OCI-M1 (cell line): ENCODE data around the gene EVI5.
"Not testable (repeated sequence)": the region's sequence is repeated elsewhere in the genome, so short reads cannot be mapped to it uniquely, and the experiment has no call there.

Source experiments
- DNase-seq: peaks from one replicate; lab custom pipeline; 2025; lab: John Stamatoyannopoulos, UW

EVI5 gene

DNA sequence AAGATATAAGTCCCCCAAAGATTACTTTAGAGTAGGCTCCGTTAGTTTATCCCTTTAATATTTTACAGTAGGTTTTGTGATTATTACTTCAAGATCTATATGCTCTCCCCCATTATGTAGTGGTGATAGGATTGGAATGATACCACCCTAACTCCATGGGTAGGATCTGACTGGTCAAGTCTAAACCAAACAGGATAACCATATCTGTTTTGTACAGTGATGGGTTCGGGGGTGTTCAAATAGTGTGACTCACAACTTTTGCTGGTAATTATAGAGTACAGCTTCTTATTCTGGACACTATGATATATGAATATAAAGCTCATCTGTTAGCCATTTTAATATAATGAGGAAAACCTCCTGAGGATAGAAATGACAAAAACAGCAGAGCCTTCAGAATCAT is 212.4 kb downstream of the EVI5 start:
- no peak for DNase-seq

DNA sequence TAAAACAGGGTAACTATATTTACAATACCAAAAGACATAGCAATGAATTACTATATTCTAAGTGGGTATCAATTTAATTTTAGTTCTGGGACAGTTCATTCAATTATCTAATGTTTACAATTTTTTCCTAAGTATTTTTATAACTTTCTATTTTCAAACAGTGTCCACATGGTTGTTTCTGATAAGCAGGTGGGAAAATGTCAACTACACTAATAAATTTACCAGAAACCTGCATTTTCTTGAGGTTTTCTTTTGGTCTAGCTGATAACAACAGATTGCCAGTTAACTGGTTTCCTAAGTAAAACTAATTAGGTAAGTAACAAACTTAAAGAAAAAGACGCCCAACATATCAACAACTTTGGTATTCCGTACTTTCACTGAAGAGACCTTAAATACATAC is 213.3 kb downstream of the EVI5 start:
- DNase-seq = peak; percentile 25

DNA sequence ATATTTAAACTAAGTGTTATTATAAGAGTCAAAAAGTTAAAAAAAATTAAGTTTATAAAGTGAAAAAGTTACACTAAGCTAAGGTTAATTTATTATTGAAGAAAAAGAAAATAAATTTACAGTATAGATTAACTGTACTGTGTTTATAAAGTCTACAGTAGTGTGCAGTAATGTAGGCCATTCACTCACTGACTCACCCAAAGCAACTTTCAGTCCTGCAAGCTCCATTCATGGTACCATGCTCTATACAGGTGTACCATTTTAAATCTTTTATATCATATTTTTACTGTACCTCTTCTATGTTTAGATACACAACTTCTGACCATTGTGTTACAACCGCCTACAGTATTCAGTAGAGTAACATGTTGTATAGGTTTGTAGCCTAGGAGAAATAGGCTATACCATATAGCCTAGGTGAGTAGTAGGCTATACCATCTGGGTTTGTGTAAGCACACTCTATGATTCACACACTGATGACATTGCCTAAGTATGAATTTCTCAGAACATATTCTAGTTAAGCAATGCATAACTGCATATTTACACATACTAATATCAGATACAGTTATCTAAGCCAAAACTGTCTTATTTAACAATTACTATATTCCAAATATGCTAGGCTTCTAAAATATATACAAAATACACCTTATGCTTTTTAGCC is 217.6 kb downstream of the EVI5 start:
- DNase-seq = no peak

DNA sequence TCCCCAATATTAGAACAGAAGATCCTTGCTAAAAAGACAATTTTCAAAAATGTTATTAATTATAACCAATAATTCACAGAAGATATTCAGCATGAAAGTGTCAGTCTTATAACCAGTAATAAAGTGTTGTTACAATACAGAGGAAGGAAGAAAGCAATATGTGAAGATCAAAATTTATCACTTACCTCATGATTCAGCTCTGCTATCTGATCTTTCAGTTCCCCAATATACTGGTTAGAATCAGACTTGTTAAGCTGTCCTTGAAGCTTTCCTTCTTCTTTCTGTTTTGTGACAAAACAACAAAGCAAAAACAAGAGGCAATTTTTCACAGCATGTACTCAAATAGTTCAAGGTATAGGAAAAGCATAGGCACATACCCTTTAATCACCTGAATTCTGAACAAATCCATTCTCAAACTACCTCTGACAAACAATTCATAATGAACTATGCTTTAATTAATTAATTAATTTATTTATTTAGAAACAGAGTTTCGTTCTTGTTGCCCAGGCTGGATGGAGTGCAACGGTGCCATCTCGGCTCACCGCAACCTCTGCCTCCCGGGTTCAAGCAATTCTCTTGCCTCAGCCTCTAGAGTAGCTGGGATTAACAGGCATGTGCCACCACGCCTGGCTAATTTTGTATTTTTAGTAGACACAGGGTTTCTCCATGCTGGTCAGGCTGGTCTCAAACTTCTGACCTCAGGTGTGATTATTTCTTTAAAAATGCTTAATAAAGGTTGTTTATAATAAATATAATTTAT is 221.3 kb downstream of the EVI5 start:
- peak; percentile 27 for DNase-seq

DNA sequence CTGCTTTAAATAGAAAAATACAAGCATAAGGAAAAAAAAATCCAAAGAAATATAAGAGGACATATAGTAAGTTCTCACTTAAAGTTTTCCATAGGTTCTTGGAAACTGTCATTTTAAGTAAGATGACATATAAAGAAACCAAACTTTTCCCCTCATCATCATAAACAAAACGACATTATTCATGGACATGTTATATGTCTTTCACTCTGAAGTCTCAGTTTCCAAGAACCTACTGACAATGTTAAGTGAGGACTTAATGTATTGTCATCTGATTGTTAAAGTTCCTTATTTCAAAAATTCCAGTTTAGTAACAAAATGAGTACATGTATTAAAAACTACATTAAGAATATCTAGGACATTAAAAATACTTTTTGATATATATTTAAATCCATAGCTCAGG is 228.6 kb downstream of the EVI5 start:
- DNase-seq = no peak

DNA sequence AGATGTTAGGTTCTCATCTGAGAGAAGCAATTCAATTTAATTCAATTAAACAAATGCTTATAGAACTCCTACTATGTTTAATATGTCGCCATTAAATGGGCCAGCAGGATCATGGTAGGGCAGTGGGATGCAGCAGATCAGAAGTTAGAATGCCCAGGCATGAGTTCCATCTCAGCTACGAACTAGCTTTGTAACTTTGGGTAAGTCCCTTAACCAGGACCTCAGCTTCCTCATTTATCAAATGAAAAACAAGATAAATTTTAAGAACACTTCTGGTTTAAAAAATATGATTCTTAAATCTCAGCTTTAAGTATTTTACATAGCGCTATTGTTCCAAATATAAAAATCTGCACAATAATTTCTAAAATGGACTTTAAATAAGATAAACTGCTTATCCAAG is 230.7 kb downstream of the EVI5 start:
- no peak for DNase-seq

DNA sequence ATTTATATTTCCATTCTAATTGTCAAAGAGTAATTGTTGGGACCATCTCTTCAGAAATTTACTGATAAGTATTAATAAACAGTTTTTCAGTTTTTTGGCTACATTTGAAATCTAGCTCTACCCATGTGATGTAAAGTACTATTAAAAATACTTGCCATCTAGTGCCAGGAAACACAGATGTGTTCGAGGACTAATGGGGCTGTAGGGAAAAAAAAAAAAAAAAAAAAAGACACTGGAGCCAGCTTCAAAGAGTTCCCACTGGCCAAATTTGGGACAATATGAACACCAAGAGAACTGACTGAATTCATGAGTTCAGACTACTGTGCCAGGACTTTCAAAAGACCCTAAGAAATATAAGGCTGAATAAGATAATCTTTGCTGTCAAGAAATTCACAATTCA is 233.0 kb downstream of the EVI5 start:
- no peak for DNase-seq

DNA sequence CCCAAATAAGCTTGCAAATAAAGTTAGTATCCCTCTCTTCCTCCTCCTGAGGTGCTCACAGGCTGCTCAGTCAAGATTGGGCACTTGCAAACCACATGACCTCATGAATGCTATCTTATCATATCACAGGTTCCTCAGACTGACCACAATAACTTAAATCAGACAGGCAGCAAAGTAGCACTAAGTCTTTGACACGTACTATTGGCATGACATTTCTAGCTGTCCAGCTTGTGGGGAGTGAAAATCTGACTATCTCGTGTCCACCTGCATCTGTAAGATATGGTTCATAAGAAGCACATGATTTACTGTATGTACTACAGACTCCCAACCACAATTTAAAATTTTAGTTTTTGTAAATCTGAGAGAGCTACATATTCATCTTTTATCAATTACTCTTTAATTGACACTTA is 240.1 kb downstream of the EVI5 start:
- peak; percentile 99 for DNase-seq

DNA sequence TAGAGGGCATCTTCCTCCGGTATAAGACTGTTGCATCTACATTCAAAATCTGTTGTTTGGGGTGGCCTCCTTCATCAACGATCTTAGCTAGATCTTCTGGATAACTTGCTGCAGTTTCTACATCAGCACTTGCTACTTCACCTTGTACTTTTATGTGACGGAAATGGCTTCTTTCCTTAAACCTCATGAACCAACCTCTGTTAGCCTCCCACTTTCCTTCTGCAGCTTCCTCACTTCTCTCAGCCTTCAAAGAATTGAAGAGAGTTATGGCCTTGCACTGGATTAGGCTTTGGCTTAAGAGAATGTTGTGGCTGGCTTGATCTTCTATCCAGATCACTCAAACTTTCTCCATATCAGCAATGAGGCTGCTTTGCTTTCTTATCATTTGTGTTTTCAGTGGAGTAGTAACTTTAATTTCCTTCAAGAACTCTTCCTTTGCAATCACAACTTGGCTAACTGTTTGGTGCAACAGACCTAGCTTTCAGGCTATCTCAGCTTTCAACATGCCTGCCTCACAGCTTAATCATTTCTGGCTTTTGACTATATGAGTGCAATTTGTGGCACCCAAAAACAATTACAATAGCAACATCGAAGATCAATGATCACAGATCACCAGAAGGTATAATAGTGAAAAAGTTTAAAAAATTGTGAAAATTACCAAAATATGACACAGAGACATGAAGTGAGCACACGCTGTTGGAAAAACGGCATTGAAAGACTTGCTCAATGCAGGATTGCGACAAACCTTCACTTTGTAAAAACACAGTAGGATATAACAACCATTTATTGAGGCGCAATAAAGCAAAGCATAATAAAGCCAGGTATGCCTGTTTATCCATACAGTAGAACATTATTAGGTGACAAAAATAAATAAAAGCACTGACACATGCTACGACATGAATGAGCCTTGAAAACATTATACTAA is 241.5 kb downstream of the EVI5 start:
- DNase-seq = peak; percentile 36

DNA sequence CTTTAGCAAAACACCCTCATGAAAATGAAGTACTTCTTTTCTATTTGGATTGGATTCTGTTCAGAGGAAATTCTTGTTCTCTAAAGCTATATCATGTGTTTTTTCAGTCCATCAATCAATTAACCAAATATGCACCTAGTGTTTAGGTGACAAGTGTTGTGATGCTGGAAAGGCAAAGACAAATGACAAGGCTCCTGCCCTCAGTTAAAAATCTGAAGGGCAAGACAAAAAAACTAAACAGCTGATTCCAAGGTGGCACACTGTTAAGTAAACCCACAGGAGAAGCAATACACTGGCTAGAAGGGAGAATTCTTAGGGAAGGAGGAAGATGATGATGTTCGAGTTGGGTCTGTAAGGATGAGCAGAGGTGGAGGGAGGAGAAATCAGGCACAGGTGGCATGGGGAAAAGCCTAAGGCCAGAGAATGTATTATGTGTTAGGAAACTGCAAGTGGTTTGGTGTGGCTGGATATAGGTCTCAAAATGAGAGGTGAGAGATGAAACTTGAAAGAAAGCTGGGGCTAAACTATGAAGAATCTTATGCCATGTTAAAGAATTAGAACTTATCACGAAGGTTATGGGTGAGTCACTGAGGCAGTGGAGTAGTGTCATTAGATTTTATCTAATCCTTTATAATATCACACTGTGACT is 246.4 kb downstream of the EVI5 start:
- no peak for DNase-seq

DNA sequence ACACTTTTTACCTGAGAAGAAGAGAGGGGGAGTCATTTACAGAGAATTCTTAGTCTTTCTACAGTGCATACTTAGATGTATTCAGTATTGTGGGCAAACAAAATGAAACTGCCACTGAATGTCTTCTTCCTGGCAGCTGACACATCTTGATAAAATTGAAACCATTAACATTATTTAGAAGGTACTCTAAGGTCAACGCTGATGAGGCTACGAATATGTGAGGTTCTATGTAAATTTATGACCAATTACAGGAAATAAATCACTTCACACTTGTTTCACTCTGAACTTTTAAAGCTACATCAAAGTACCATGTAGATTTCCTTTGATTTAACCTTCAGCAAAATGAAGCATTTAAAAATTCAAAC is 246.9 kb downstream of the EVI5 start:
- peak; percentile 77 for DNase-seq

DNA sequence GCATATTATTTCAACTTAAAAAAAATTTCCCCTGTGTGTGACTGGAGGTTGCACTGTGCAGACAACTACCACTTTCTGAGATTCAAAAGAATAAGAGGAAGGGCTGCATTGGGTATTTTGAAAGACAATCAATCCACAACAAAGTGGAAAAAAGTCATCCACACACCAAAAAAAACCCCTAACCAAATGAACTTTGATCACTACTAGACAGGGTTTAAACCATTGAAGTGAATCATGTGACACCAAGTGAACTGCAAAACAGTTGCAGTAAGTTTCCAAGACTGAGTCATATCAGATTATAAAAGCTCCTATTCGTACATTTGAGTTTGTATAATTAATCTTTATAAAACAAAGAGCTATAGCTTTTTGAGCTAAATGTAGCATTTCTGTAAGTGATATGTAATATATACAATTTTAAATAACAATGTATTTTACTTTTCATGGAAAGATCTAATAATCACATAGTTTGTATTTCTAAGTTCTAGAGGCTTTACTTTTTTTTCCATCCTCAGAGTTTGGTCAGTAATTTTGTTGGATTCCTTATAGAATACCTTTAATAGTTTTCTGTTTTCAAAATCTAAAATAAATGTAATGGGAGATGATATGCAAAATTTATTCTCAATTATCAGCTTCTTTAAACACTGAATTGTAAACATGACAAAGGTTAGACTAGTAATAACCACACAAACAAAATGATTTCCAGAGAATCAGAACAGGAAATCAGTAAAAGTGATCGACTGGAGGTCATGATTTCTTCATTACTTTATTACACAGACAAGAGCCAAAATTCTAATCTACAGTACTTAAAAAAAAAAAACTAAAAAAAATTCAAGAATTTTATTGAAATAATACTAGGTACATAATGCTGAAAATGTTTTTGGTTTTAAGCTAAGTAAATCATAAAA is 247.7 kb downstream of the EVI5 start:
- peak; percentile 82 for DNase-seq

DNA sequence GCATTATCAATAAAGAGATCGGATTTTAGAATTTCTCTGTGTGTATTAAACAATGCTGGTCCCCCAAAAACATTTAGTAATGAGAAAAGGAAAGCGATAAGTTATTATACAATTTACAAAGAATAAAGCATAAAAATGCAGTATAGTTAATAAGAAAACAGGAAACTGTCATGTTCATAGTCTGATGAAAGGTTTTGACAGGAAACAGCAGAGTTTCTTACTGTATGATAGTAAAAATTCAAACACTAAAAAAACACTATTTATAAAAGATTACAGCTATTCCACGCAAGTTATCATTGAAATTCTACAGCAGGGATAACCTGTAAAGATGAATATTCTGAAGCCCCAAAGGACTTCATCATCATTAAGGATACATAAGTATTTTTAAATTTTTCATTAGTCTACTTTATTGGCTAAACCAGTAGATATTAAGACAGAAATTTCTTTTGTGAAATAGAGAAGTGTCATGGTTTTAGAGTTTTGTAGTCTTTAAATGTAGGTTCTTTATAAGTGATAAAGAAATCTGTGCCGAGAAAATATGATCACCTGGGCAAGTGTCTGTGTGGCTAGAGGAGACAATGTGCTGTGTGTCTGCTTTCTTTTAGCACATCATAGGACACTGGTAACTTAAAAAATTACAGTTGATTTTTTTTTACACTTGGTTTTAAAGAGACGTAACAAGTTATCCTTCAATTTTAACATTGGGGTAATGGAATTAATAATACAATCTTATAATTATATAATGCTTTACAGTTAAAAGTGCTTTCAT is 248.5 kb downstream of the EVI5 start:
- DNase-seq = no peak

DNA sequence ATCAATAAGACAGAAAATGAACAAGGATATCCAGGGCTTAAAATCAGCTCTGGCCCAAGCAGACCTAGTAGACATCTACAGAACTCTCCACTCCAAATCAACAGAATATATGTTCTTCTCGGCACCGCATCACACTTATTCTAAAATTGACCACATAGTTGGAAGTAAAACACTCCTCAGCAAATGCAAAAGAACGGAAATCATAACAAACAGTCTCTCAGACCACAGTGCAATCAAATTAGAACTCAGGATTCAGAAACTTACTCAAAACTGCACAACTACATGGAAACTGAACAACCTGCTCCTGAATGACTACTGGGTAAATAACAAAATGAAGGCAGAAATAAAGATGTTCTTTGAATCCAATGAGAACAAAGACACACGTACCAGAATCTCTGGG is 252.5 kb downstream of the EVI5 start:
- not testable (repeated sequence) for DNase-seq

DNA sequence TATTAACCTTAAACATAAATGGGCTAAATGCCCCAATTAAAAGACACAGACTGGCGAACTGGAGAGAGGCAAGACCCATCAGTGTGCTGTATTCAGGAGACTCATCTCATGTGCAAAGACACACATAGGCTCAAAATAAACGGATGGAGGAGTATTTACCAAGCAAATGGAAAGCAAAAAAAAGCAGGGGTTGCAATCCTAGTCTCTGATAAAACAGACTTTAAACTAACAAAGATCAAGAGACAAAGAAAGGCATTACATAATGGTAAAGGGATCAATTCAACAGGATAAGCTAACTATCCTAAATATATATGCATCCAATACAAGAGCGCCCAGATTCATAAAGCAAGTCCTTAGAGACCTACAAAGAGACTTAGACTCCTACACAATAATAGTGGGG is 253.0 kb downstream of the EVI5 start:
- DNase-seq = not testable (repeated sequence)

DNA sequence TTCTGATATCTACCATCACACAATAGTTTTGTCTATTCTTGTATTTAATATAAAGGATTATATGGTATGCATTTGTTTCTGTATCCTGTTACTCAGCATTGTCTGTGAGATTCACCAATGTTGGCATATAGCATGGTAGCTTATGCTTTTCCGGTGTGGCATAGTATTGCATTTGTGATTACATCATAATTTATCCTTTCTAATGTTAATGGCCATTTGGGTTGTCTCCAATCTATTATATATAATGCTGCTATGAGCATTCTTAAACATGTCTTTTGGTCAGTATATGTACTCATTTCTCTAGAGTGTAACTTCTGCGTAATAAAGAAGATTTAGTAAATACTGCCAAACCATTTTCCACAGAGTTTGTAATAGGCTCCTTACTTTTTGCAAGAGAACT is 257.2 kb downstream of the EVI5 start:
- no peak for DNase-seq

DNA sequence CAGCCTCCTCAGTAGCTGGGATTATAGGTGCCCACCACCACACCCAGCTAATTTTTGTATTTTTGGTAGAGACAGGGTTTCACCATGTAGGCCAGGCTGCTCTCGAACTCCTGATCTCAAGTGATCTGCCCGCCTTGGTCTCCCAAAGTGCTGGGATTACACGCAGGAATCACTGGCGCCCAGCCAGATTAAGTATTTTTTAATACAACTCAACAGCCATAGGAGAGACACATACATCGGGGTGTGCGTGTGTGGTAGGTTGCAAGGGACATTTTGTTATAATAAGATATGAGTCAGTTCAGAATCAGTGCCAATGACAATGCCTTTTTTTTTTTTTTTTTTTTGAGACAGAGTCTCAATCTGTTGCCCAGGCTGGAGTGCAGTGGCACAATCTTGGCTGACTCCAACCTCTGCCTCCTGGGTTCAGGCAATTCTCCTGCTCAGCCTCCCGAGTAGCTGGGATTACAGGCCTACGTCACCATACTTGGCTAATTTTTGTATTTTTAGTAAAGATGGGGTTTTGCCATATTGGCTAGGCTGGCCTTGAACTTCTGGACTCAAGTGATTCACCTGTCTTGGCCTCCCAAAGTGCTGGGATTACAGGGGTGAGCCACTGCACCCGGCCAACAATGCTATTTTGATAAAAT is 259.8 kb downstream of the EVI5 start:
- DNase-seq = not testable (repeated sequence)

DNA sequence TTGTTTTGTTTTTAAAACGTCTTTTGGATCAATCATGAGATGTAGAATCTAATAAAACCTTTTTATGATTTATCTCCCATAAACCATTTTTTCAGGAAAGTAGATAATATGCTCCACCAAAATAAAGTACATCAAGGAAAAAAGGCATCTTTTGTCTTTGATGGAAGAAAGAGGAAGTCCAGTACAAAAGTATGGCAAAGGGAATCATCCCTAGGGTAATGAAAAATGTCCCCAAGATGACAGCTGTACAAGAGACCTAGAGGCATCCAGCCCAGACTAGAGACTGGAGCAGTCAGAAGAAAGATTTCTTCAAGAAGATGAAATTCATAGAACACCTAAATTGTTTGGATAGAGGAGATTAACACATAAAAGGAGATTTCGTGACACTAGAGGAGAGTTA is 265.9 kb downstream of the EVI5 start:
- DNase-seq = no peak

DNA sequence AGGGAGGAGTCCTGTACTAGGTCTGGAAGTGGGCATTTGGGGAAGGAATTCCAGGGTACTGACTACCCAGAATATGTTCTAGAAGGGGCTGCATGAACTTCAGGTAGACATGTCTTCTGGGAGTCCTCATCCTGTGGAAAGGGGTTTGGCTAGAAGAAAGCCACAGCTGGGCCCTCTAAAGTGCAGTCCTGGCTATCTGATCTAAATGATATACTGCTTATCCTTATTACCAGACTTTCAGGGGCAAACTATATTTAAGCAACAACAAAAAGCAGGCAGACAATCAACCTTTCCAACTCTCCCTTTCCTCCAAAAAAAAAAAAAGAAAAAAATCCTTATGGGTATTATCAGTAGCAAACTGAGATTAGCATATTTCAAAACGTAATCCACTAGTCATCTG is 268.3 kb downstream of the EVI5 start:
- peak; percentile 58 for DNase-seq

DNA sequence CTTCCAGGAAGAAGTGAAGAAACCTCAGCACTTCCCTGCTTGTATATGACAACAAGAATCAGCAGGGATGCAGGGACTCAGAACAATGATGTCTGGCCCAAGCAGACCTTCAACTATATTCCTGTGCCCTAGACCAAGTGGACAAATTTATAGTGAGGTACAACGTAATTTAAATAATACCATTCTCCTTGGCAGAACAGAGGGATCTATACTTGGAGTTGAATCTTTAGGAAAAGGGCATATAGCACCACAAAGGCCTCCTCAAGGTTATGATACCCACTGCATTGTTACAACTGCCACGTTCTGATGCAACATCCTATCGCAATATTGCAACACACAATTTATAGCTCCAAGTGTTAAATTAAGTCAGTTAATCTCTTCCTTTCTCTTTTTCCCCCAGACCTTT is 269.1 kb downstream of the EVI5 start:
- peak; percentile 75 for DNase-seq
